Endothelial cell of umbilical vein (primary cell): ENCODE measurements around the gene GAL. TPM values are rescaled to one million over a fixed set of nuclear protein-coding genes. Genes with fewer than 3 reads are reported as not detected.

Experiments
- BruUV-seq: library from RNA; stranded (reverse); fragments of 400-500 nt; replicated peaks from 2 replicates; lab custom pipeline; 2021; lab: Mats Ljungman, UMichigan
- CTCF ChIA-PET: fragments of 300-600, 350-600 bp; sonication (Branson Sonifier 250); formaldehyde crosslinking; loops from one replicate; lab custom pipeline; 2021; ENCODE audit warnings: antibody characterized with exemption, inconsistent platforms; lab: Charles Lee
- POLR2A ChIA-PET: fragments of 300-600, 350-600 bp; sonication (Branson Sonifier 250); formaldehyde crosslinking; loops from one replicate; lab custom pipeline; 2021; ENCODE audit warnings: antibody characterized with exemption, inconsistent platforms; lab: Charles Lee
- DNase-seq: peaks from one replicate; pipeline ENCODE4 v3.0.0-alpha.2; 2011; ENCODE audit warnings: low read depth, low spot score
- FAIRE-seq: peaks from 2 replicates; lab custom pipeline; 2011; peaks lifted over from hg19 to GRCh38; lab: Jason Lieb, UNC
- H2AFZ ChIP-seq: 2 replicates; pipeline ENCODE4 v1.6.0; 2012; ENCODE audit warnings: low read depth, low read length, control low read depth, inconsistent platforms
- H3K27ac ChIP-seq: 2 replicates; pipeline ENCODE4 v1.5.1; 2011; ENCODE audit warnings: low read depth, mild to moderate bottlenecking, control low read depth, low read length, moderate library complexity; ENCODE audit not compliant: insufficient read depth
- H3K27me3 ChIP-seq, 2 experiments: 2 replicates each; pipeline versions ENCODE4 v1.6.0 to v1.6.1; 2011; ENCODE audit warnings: low read length in 2 of 2, mixed read lengths in 1 of 2; ENCODE audit not compliant: control insufficient read depth in 2 of 2, insufficient read depth in 2 of 2
- H3K36me3 ChIP-seq, 2 experiments: 2 replicates in 1 of 2; 3 replicates in 1 of 2; pipeline ENCODE4 v1.5.1; 2011; ENCODE audit warnings: low read length in 2 of 2, mild to moderate bottlenecking in 1 of 2, moderate library complexity in 1 of 2; ENCODE audit not compliant: control insufficient read depth in 2 of 2, insufficient read depth in 2 of 2; ENCODE audit errors: extremely low read depth in 1 of 2
- H3K4me1 ChIP-seq: 3 replicates; pipeline ENCODE4 v1.5.1; 2011; ENCODE audit warnings: mild to moderate bottlenecking, low read length; ENCODE audit not compliant: control insufficient read depth, insufficient read depth; ENCODE audit errors: extremely low read depth
- H3K4me2 ChIP-seq: 2 replicates; pipeline ENCODE4 v1.6.1; 2011; ENCODE audit warnings: low read length, control low read depth, mixed read lengths; ENCODE audit not compliant: insufficient read depth
- H3K4me3 ChIP-seq, 3 experiments: fragments of 200-600 bp in 1 of 3; sonication (generic), shearing (Covaris generic) in 1 of 3; replicated peaks in 1 of 3; 2 replicates each; pipeline ENCODE4 v1.5.1; 2011 to 2016; ENCODE audit warnings: control low read depth in 3 of 3, low read length in 3 of 3, mild to moderate bottlenecking in 2 of 3, inconsistent platforms in 1 of 3, low read depth in 1 of 3, moderate library complexity in 1 of 3; ENCODE audit not compliant: insufficient read depth in 1 of 3
- H3K79me2 ChIP-seq: 2 replicates; pipeline ENCODE4 v1.6.0; 2012; ENCODE audit warnings: low read length, inconsistent platforms; ENCODE audit not compliant: control insufficient read depth, insufficient read depth
- H3K9ac ChIP-seq: replicated peaks from 2 replicates; pipeline ENCODE3; 2011; ENCODE audit warnings: low read length, control low read depth; ENCODE audit not compliant: insufficient read depth; ENCODE audit errors: extremely low read depth
- H3K9me1 ChIP-seq: replicated peaks from 3 replicates; pipeline ENCODE4 v1.6.0; 2011; ENCODE audit warnings: mild to moderate bottlenecking, low read length; ENCODE audit not compliant: control insufficient read depth, insufficient read depth; ENCODE audit errors: extremely low read depth
- H3K9me3 ChIP-seq: replicated peaks from 2 replicates; pipeline ENCODE4 v1.5.1; 2012; ENCODE audit warnings: low read length, inconsistent platforms; ENCODE audit not compliant: control insufficient read depth, insufficient read depth
- H4K20me1 ChIP-seq: replicated peaks from 2 replicates; pipeline ENCODE3; 2011; ENCODE audit warnings: mild to moderate bottlenecking, low read length; ENCODE audit not compliant: control insufficient read depth, insufficient read depth; ENCODE audit errors: extremely low read depth
- CTCF ChIP-seq, 2 donors: IDR thresholded peaks; 1 replicate in 1 of 2; 2 replicates in 1 of 2; pipeline ENCODE4 v1.5.1; 2011; ENCODE audit warnings: low read length in 2 of 2, mild to moderate bottlenecking in 2 of 2, moderate library complexity in 2 of 2, control low read depth in 1 of 2, inconsistent platforms in 1 of 2, low read depth in 1 of 2; ENCODE audit not compliant: insufficient read depth in 1 of 2; ENCODE audit errors: extremely low read depth in 1 of 2
- EZH2 ChIP-seq: IDR thresholded peaks from 2 replicates; pipeline ENCODE4 v1.6.1; 2012; ENCODE audit warnings: borderline replicate concordance, low read depth, mild to moderate bottlenecking, moderate library complexity, low read length, inconsistent platforms; ENCODE audit not compliant: severe bottlenecking
- FOS ChIP-seq: IDR thresholded peaks from 2 replicates; pipeline ENCODE4 v1.6.1; 2011; ENCODE audit warnings: mild to moderate bottlenecking, low read length, moderate library complexity, borderline replicate concordance; ENCODE audit not compliant: insufficient read depth
- GATA2 ChIP-seq: IDR thresholded peaks from 2 replicates; pipeline ENCODE4 v1.7.0; 2011; ENCODE audit warnings: low read depth, mild to moderate bottlenecking, moderate library complexity, mixed read lengths, low read length; ENCODE audit not compliant: insufficient read length, insufficient read depth
- JUN ChIP-seq: IDR thresholded peaks from 2 replicates; pipeline ENCODE4 v1.6.1; 2011; ENCODE audit warnings: borderline replicate concordance, low read depth; ENCODE audit not compliant: insufficient read length, insufficient read depth
- MYC ChIP-seq: IDR thresholded peaks from one replicate; pipeline ENCODE4 v1.6.1; 2011; ENCODE audit warnings: mild to moderate bottlenecking, low read depth, low read length
- POLR2A ChIP-seq: IDR thresholded peaks from 2 replicates; pipeline ENCODE4 v1.6.1; 2012; ENCODE audit warnings: low read depth, mild to moderate bottlenecking, control low read depth, low read length
- POLR2AphosphoS5 ChIP-seq: IDR thresholded peaks from 2 replicates; pipeline ENCODE4 v1.6.1; 2012; ENCODE audit warnings: low read depth, mild to moderate bottlenecking, control low read depth, low read length, moderate library complexity; ENCODE audit not compliant: insufficient read depth
- dilution Hi-C: fragments of 300-500 bp; cut with MboI; formaldehyde crosslinking; loops from one replicate; pipeline ENCODE4 v1.15.0; 2019; ENCODE audit warnings: low sequenced_read_pairs; ENCODE audit not compliant: extremely low pct_ligation_motif_present
- intact Hi-C: fragments of 100-400 bp; cut with micrococcal nuclease; formaldehyde crosslinking; loops from one replicate; pipeline ENCODE4 v1.10.0; 2022
- polyA plus RNA-seq, 4 experiments: library from polyadenylated mRNA; depleted of rRNA in 3 of 4; stranded (reverse) in 3 of 4; unstranded in 1 of 4; fragments of >200 nt; gene quantifications; 2 replicates each; pipeline versions ENCODE4 v1.2.1 to v1.2.3, GENCODE V29; 2011 to 2012; ENCODE audit warnings: missing spikeins in 1 of 4
- total RNA-seq: library from RNA; stranded (reverse); gene quantifications from 2 replicates; pipeline ENCODE4 v1.2.3, GENCODE V29; 2021
- TF ChIP-seq, protein P1 (sequence below): IDR thresholded peaks from 2 replicates; pipeline ENCODE4 v1.6.1; 2011; ENCODE audit not compliant: insufficient read depth, insufficient read length

GAL gene
- total and polyA plus RNA-seq, 2 donors (not counting 3 experiments of a cell fraction or from before 2014, with no cell fraction given), result 1.2 to 9.8 TPM

- no peak overlapping the region for H2AFZ ChIP-seq
- CTCF ChIA-PET, result interaction anchor here (1.0 to 1.6 kb wide), 7 partner anchors 16 to 1024 kb away, joined by 3 to 5 read pairs (median 3); no protein-coding TSS in a partner anchor
- H3K9me3 ChIP-seq, result no peaks in the 10 kb centered on the region
- H3K4me3 ChIP-seq, result no peak overlapping the region
- intact Hi-C loops, result no loop called here
- no peaks in the 10 kb centered on the region for H3K36me3 ChIP-seq
- no peaks in the 10 kb centered on the region for H4K20me1 ChIP-seq
- peak; percentile 96 for FAIRE-seq
- H3K27me3 ChIP-seq, result peaks cover 0 to 2% of the 10 kb centered on the region in 2 experiments
- TF ChIP-seq POLR2AphosphoS5 (peak; percentile 69), POLR2A (no peak)
- dilution Hi-C loops, result no loop called here
- H3K9ac ChIP-seq, result no peak overlapping the region
- no TSS peak for BruUV-seq
- no peaks in the 10 kb centered on the region for H3K9me1 ChIP-seq
- peaks cover 4% of the 10 kb centered on the region for H3K4me1 ChIP-seq
- peak; percentile 91 for DNase-seq
- no peak overlapping the region for H3K27ac ChIP-seq
- H3K4me2 ChIP-seq, result no peak overlapping the region
- POLR2A ChIA-PET, result no interaction called here
- H3K79me2 ChIP-seq, result no peaks in the 10 kb centered on the region
Measured at GRCh38 chr11:68659158-68659921, 25.0 kb upstream of the GAL start.

GRCh38 chr11:68660066-68660810, 24.1 kb upstream of the GAL start:
- Histone ChIP-seq H3K27me3 (peaks cover 0 to 2% of the 10 kb centered on the region in 2 experiments), H4K20me1 (no peaks in the 10 kb centered on the region), H3K27ac (no peak overlapping the region), H3K79me2 (no peaks in the 10 kb centered on the region), H3K4me2 (no peak overlapping the region), H3K36me3 (no peaks in the 10 kb centered on the region), H2AFZ (no peak overlapping the region), H3K9me3 (no peaks in the 10 kb centered on the region), H3K9me1 (no peaks in the 10 kb centered on the region), H3K4me1 (peaks cover 4% of the 10 kb centered on the region), H3K9ac (no peak overlapping the region), H3K4me3 (no peak overlapping the region)
- dilution Hi-C loops (no loop called here), intact Hi-C loops (no loop called here)
- no TSS peak for BruUV-seq
- POLR2A ChIA-PET, result no interaction called here
- FAIRE-seq (no peak), DNase-seq (no peak)
- TF ChIP-seq CTCF (IDR thresholded peaks at IDR 0.05; ENCODE audit: extremely low read depth in 1 of 2, insufficient read depth in 1 of 2, low read depth in 1 of 2, low read length in 2 of 2) (no peak), MYC (no peak), GATA2 (no peak), EZH2 (no peak), JUN (no peak), POLR2AphosphoS5 (no peak), FOS (no peak), POLR2A (no peak)
- TF ChIP-seq, protein P1, sequence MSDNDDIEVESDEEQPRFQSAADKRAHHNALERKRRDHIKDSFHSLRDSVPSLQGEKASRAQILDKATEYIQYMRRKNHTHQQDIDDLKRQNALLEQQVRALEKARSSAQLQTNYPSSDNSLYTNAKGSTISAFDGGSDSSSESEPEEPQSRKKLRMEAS, result no peak
- CTCF ChIA-PET, result interaction anchor here (1.6 kb wide), 2 partner anchors 17 to 1023 kb away, joined by 3 to 5 read pairs; no protein-coding TSS in a partner anchor
